A673 (cell line): ENCODE measurements around the gene RRP8. TPM values are rescaled to one million over a fixed set of nuclear protein-coding genes. Genes with fewer than 3 reads are reported as not detected.

Experiments used
- BruUV-seq: library from RNA; stranded (reverse); fragments of 400-500 nt; replicated peaks from 2 replicates; lab custom pipeline; 2021; lab: Mats Ljungman, UMichigan
- CTCF ChIA-PET: fragments of 300-600 bp; sonication (Branson Sonifier 250); formaldehyde crosslinking; loops from one replicate; lab custom pipeline; 2022; ENCODE audit warnings: antibody characterized with exemption; lab: Charles Lee
- POLR2A ChIA-PET: fragments of 300-600 bp; sonication (Branson Sonifier 250); formaldehyde crosslinking; loops from one replicate; lab custom pipeline; 2022; ENCODE audit warnings: antibody characterized with exemption; ENCODE audit not compliant: low non-redundant PET; lab: Charles Lee
- DNase-seq: peaks from one replicate; pipeline ENCODE4 v3.0.0-alpha.2; 2015; ENCODE audit warnings: low spot score
- H3K27ac ChIP-seq: fragments of 200-600 bp; sonication (generic); 2 replicates; pipeline ENCODE4 v1.5.1; 2016; ENCODE audit warnings: mixed run types, low read depth, mild to moderate bottlenecking, mixed read lengths, antibody characterized with exemption, low read length; ENCODE audit not compliant: poor library complexity, severe bottlenecking
- H3K27me3 ChIP-seq: fragments of 200-600 bp; sonication (generic); replicated peaks from 2 replicates; pipeline ENCODE4 v1.6.1; 2017; ENCODE audit warnings: mixed run types, low read depth, mild to moderate bottlenecking, mixed read lengths, antibody characterized with exemption, low read length; ENCODE audit not compliant: insufficient read depth, poor library complexity
- H3K36me3 ChIP-seq: fragments of 200-600 bp; sonication (generic); 2 replicates; pipeline ENCODE4 v1.6.1; 2016; ENCODE audit warnings: mixed run types, mild to moderate bottlenecking, mixed read lengths, antibody characterized with exemption, low read length; ENCODE audit not compliant: insufficient read depth, poor library complexity, severe bottlenecking
- H3K4me1 ChIP-seq: fragments of 200-600 bp; sonication (generic); 2 replicates; pipeline ENCODE4 v1.6.1; 2017; ENCODE audit warnings: mixed run types, mild to moderate bottlenecking, mixed read lengths, antibody characterized with exemption, low read length; ENCODE audit not compliant: insufficient read depth, poor library complexity, severe bottlenecking
- H3K4me3 ChIP-seq: fragments of 200-600 bp; sonication (generic); 2 replicates; pipeline ENCODE4 v1.5.1; 2016; ENCODE audit warnings: low read depth, mixed run types, mild to moderate bottlenecking, mixed read lengths, low read length; ENCODE audit not compliant: poor library complexity, severe bottlenecking
- H3K9me3 ChIP-seq: fragments of 200-600 bp; sonication (generic); 2 replicates; pipeline ENCODE4 v1.6.1; 2016; ENCODE audit warnings: mixed run types, low read depth, mild to moderate bottlenecking, mixed read lengths, antibody characterized with exemption, low read length; ENCODE audit not compliant: poor library complexity, severe bottlenecking
- CTCF ChIP-seq: fragments of 300-800, 200-600 bp; sonication (generic); conservative IDR thresholded peaks from 2 replicates; pipeline ENCODE4 v1.5.1; 2017; ENCODE audit warnings: low read depth, mild to moderate bottlenecking, antibody characterized with exemption, low read length, moderate library complexity, mixed read lengths
- EZH2 ChIP-seq: fragments of 200-600 bp; sonication (generic); IDR thresholded peaks from 2 replicates; pipeline ENCODE4 v1.6.1; 2017; ENCODE audit warnings: borderline replicate concordance, low read depth, mild to moderate bottlenecking, mixed read lengths, antibody characterized with exemption, low read length; ENCODE audit not compliant: poor library complexity, severe bottlenecking
- intact Hi-C: fragments of 100-400 bp; cut with micrococcal nuclease; formaldehyde crosslinking; loops from one replicate; pipeline ENCODE4 v1.10.0; 2022; ENCODE audit not compliant: unreplicated experiment
- total RNA-seq: library from RNA; stranded (reverse); gene quantifications from 2 replicates; pipeline ENCODE4 v1.2.3, GENCODE V29; 2021

Gene RRP8
- total RNA-seq, 1 experiment from 2014 or later = 21.6 TPM

- H3K9me3 ChIP-seq = no peaks in the 10 kb centered on the region
- POLR2A ChIA-PET = interaction anchor here (0.6 kb wide), 1 partner anchor 72 kb away, joined by 3 read pairs; no protein-coding TSS in a partner anchor
- H3K36me3 ChIP-seq = peaks cover 32% of the 10 kb centered on the region
- H3K27ac ChIP-seq = no peak overlapping the region
- intact Hi-C loops = no loop called here
- no peaks in the 10 kb centered on the region for H3K27me3 ChIP-seq
- H3K4me1 ChIP-seq = no peaks in the 10 kb centered on the region
- no peak overlapping the region for H3K4me3 ChIP-seq
- CTCF ChIA-PET = no interaction called here
- no TSS peak for BruUV-seq
- TF ChIP-seq EZH2 = no peak
- no peak for TF ChIP-seq CTCF
- DNase-seq = no peak
These were observed 7.1 kb downstream of the RRP8 start for GRCh38 chr11:6596239-6596877.

DNA sequence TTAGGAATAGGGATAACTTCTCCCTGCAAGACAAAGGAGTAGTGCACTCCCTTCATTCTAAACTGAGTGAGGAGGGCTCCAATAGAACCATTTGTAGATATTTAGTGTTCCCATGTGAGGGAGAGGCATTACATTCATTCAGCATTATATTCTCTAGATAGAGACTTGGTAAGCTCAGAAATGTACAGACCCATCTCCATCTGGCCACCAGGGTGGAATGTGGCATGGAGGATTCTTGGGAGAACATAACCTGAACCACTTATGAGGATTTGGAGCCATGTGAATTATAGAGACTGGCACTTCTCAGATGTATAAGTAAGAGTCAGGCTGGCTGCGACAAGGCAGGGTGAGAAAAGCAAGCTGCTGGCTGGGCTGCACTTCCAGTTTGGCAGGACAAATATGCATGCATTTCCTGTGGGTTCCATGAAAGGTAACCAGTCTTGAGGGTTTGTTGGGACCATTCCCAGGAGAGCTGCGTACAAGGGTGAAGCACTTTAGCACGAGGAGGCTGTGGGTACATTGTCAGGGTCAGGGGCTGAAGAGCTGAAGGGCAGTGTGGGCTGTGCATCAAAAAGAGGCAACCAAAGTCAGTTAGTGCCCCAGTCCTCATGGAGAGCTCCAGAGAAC, 9.2 kb downstream of the RRP8 start:
- peaks cover 11% of the 10 kb centered on the region for H3K36me3 ChIP-seq
- no TSS peak for BruUV-seq
- no peak for TF ChIP-seq EZH2
- TF ChIP-seq CTCF = no peak
- no peak overlapping the region for H3K27ac ChIP-seq
- DNase-seq = no peak
- intact Hi-C loops = no loop called here
- H3K27me3 ChIP-seq = no peaks in the 10 kb centered on the region
- ChIA-PET CTCF (no interaction called here), POLR2A (no interaction called here)
- no peaks in the 10 kb centered on the region for H3K9me3 ChIP-seq
- H3K4me1 ChIP-seq = no peaks in the 10 kb centered on the region
- no peak overlapping the region for H3K4me3 ChIP-seq

DNA sequence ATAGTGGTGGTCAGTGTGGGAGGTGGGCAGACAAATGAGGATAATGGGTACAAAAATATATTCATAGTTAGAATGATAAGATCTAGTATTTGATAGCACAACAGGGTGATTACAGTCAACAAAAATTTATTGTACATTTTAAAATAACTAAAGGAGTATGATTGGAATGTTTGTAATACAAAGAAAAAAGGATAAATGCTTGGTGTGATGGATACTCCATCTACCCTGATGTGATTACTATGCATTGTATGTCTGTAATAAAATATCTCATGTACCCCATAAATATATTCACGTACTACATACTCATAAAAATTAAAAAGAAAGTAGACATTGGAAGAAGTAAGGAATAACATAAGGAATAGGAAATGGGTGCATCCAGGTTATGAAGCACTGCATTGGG, 15.4 kb downstream of the RRP8 start:
- TF ChIP-seq EZH2 (no peak), CTCF (no peak)
- H3K9me3 ChIP-seq = peaks cover 10% of the 10 kb centered on the region
- POLR2A ChIA-PET = no interaction called here
- no peak for DNase-seq
- no peak overlapping the region for H3K27ac ChIP-seq
- no TSS peak for BruUV-seq
- intact Hi-C loops = no loop called here
- H3K36me3 ChIP-seq = no peaks in the 10 kb centered on the region
- no peaks in the 10 kb centered on the region for H3K27me3 ChIP-seq
- no peak overlapping the region for H3K4me3 ChIP-seq
- CTCF ChIA-PET = no interaction called here
- H3K4me1 ChIP-seq = no peaks in the 10 kb centered on the region
